HG03139 (cell line): Measurements from ENCODE around the gene IMMP1L.
"Not testable (repeated sequence)": the region's sequence is repeated elsewhere in the genome, so short reads cannot be mapped to it uniquely, and the experiment has no call there.

Experiments used
- ATAC-seq: cut with Tn5 transposase; IDR thresholded peaks from one replicate; pipeline ENCODE4 v1.9.1; 2021; ENCODE audit not compliant: unreplicated experiment

Gene IMMP1L, protein sequence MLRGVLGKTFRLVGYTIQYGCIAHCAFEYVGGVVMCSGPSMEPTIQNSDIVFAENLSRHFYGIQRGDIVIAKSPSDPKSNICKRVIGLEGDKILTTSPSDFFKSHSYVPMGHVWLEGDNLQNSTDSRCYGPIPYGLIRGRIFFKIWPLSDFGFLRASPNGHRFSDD

DNA sequence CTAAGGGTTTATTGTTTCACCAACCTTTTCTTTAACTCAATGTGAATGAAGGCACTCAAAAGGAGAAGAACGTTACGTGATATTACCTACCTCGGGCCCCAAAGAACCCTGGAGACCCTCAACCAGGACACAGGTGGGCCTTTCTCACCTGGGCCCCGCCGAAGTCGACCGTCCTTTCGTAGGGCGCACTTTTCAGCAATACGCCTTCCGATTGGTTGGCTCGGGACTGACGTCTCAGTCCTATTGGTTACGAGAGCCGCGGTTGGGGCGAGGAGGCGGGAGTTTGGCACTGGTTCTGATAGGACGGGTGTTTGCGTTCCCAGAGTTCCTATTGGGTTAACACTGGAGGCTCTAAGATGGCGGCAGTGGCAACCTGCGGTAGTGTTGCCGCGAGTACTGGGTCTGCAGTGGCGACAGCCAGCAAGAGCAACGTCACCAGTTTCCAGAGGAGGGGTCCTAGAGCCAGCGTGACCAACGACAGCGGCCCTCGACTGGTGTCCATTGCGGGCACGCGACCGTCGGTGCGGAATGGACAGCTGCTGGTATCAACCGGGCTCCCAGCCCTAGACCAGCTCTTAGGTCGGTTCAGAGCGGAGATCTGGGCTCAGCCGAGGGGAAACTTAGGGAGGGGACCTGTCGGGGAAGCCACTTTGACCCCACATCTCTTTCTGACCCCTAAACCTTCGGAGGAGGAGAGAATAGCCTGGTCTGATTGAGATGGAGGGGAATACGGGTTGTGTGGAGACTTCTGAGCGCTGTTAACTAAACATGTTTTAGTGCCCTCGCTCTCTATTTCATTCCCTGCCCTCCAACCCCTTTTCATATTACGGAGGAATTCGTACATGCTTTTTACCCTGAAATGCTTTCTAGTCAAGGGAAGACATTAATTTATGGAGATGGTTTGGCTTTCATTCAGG, at the start of gene IMMP1L, which contains the start of gene ELP4:
TSS of gene IMMP1L (minus strand) at position 194 of the 917 bp plus-strand sequence. CDS start 46,346 bp downstream, outside the sequence.
TSS of gene ELP4 (plus strand) at position 339 of the 917 bp plus-strand sequence. CDS start at position 357, 18 bp downstream.
- ATAC-seq = peak; percentile 100

DNA sequence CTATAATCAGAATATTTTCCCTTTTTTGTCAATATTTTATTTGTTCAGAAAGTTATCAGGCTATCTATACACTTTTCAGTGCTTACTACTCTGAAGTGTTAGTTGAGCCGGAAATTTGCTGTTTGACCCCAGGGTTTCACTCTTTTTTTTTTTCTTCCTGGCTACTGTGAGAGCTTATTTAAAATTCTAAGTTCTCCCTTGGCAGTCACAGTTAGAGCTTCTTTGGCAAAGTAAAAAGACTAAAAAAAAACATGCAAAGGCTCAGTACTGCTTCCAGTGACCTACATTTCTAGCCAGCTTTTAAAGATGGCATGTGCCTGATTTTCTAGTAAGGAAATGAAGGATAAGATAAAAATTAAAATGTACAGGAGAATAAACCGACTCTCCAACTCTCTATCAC, 48.6 kb upstream of the IMMP1L start:
- no peak for ATAC-seq

DNA sequence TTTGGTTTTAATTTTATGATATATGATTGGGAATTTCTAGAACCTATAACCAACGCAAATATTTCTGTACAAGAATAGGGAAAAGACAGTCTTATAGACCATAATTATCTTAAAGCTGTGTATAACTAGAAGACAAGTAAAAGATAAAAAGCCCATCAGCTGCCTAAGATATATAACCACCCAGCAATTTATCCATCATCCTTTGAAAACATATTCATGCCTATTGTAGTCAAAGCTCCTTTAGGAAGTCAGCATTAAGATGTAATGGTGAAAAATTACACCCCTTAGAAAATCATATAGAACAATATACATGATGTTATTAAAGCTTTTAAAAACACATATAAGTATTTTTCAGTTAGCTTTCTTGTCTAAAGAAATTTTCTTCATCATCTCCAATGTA, 46.5 kb upstream of the IMMP1L start:
- no peak for ATAC-seq

DNA sequence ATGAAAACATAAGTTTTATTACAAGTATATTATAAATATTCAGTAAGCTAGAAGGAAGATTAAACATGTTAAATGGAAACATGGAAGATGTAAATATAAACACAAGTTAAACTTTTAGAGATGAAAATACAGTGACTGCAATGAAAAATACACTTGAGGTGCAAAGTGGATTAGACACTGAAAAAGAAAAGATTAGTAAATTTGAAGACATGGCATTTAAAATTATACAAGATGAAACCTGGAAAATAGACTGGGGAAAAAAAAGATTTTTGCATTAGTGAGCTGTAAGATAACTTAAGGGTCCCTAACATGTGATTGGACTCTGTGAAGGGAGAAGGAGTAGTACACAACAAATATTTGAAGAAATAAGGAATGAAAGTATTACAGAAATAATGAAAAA, 33.4 kb upstream of the IMMP1L start:
- ATAC-seq = no peak

DNA sequence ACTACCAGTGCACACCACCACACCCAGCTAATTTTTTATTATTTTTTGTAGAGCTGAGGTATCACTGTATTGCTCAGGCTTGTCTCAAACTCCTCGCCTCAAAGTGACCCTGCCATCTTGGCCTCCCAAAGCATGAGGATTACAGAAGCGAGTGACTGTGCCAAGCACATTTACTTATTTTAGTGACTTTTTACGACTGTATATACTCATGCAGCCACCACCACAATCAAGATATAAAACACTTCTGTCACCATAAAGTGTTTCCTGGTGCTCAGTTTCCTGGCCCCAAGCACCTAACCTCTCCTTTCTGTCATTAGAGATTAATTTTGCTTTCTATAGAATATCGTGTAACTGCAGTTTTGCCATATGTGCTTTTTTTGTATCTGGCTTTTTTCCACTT, 26.1 kb upstream of the IMMP1L start:
- no peak for ATAC-seq

DNA sequence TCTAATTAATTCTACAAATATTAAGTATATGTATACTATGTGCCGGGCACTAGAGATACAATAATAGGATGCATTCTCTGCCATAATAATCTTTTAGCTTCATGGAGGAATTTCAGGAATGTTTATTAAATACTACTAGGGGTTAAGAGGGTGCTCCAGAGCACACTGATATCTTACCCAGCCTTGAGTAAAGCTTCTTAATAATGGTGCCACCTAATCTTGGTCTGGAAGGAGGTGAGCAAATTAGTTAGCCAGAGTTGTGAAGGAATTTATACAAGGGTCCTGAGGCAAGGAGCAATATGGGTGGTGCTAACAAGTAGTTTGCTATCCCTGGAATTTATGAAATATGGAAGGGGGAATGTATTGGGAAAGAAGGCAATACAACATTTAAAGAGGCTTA, 21.9 kb upstream of the IMMP1L start:
- ATAC-seq = no peak

DNA sequence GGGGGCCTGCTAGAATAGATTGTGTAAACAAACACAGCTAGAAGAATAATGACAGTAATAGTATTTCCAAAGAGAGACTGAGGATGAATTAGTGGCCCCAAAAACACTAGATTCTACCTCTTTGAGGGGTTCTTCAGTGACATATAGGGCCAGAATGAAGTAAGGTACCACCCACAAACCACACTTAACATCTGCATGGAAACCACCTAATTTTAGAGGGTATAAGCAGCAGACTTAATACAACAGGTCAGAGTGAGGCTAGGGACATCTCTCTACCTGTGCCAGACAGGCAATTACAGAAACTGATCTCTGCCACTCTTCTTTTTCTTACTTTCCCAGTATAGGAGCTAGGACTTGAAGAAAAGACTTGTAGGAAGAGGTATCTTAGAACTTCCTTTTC, 20.3 kb upstream of the IMMP1L start:
- ATAC-seq = no peak

DNA sequence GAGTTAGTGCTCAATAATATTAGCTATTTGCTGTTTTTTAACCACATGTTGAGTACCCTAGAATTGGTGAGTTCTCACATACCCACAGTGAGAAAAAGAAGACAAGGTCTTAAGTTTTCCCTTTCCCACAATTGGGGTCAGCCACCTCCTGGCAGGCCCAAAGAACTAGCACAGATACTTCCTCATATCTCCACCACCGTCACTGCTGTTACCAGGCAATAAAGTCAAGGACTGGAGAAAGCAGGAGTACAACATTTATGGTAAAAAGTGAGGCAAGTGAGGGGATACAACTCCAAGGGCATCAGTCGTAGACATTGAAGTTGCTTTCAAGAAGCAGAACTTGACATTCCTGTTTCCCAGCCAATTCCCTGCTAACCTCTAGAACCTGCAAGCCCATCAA, 19.8 kb upstream of the IMMP1L start:
- ATAC-seq = no peak

DNA sequence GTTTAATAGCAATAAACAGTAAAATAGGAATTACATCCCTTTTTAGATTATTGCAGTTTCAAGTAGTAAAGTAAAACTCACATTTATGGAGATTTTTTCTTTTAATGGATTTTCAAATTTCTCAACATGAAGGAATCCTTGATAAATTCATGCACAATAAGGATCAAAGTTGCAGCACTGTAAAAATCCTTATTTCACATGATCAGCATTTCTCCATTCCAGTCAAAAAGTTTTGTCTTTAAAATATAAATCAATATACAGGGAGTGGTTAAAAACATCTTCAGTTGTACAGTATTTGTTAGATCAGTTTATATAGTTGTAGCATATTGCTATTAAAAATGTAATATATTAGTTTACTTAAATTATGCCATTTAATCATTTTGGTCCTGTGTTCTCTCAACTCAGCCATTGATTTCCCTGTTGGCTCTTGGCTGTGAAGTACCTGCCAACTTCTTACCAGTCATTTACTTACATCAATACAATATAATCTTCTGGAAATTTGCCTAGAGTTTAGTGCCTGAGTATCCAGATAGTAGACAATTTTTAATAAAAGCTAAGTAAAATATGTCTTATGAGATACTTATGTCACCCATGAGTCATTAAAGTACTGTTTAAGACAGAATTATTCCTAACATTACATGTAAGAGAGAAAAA, 12.2 kb upstream of the IMMP1L start:
- no peak for ATAC-seq

DNA sequence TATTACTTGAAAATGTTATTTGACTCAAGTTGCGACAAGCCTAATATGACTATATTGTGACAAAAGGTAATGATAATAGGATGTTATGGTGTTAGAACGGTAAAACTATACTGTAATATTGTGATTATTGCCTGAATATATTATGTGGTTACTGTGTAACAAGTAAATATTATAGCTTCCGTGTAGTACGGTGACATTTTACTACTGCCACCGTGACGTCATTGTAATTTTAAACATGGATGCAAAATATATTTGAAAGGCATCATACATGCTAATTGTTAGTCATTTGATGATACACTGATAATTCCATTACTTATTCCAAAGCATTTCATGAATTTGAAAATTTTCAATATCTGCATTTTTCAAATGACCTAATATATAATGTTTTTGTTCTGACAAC, 2.7 kb upstream of the IMMP1L start:
- ATAC-seq = no peak

DNA sequence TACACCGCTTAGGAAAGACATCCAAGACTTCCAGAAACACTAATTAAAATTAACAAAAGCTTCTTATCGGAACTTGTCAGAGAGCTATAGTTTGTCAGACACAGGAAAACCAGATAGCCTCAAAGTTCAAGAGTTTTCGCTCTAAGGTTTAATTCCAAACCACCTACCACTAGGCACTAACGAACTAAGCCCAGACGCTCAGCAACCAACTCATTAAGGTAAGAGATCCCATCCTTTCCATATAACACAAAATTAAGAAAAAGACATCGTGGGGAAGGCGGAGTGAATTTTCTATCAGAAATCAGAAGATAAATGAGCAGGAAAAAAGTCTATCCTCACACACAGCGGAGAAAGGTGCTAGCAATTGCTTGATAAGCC, 382 bp downstream of the IMMP1L start:
- peak; percentile 2 for ATAC-seq

DNA sequence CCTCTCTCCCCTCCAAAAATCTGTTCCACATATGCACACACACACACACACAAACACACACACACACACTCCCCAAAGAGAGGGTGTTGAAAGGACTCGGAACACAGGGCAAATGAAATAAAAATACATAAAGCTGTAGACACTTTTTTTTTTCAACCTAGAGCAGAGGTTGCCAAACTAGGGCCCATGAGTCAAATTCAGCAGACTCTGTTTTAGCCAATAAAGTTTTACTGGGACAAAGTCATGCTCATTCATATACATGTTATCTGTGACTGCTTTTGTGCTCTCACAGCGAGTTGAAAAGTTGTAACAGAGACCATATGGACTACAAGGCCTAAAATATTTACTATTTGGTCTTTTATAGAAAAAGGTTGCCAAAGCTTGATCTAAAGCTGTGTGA, 8.9 kb downstream of the IMMP1L start:
- ATAC-seq = no peak

DNA sequence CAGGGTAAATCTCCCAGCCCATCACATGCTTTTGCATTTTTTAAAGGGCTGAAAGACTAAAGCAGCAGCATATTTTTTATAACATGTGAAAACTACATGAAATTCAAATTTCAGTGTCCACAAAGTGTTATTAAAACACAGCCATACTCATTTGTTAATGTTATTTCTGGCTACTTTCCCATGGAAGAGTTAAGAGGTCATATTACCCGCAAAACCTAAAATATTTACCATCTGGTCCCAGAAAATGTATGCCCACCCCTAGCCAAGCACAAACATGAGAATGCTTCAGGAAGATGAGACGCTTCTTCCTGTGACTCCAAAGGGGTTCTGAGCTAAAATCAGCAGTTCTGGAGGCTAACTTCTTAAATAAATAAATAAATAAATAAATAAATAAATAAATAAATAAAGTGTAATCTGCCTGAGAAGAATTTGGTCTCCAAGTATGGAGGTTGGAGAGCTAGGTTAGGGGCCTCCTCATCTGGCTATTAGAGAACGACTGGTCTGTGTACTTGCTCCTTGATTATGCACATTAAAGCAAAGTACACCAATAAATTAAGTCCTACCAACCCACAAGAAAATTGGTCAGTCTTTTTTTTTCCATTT, 9.7 kb downstream of the IMMP1L start:
- ATAC-seq = no peak

DNA sequence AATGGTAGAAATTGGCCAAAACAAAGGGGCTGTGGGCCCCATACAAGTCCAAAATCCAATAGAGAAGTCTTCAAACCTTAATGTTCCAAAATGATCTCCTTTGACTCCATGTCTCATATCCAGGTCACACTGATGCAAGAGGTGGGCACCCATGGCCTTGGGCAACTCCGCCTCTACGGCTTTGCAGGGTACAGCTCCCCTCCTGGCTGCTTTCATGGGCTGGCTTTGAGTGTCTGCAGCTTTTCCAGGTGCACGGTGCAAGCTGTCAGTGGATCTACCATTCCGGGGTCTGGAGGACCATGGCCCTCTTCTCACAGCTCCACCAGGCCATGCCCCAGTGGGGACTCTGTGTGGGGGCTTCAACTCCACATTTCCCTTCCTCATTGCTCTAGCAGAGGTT, 15.7 kb downstream of the IMMP1L start:
- ATAC-seq = not testable (repeated sequence)

DNA sequence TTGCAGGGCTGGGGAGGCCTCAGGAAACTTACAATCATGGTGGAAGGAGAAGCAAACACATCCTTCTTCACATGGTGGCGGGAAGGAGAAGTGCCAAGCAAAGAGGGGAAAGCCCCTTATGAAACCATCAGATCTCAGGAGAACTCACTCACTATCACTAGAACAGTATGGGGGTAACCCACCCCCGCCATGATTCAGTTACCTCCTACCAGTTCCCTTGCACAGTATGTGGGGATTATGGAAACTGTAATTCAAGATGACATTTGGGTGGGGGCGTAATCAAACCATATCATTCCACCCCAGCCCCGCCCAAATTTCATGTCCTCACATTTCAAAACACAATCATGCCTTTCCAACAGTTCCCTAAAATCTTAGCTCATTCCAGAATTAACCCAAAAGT, 16.2 kb downstream of the IMMP1L start:
- ATAC-seq = no peak

DNA sequence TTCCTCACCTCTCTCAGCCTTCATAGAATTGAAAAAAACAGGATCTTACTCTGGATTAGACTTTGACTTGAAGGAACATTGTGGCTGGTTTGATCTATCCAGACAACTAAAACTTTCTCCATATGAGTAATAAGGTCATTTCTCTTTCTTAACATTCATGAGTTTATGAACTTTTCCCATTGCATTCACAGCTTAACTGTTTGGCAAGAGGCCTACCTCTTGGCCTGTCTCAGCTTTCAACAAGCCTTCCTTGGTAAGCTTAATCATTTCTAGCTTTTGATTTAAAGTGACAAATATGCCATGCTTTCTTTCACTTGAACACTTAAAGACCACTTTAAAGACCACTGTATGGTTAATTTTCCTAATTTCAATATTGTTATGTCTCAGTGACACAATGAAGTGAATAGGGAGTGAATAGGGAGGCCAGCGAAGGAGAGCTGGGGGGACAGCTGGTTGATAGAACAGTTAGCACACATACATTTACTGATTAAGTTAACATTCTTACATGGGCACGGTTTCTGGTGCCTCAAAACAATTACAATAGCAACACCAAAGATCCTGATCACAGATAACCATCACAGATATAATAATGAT, 17.0 kb downstream of the IMMP1L start:
- no peak for ATAC-seq

DNA sequence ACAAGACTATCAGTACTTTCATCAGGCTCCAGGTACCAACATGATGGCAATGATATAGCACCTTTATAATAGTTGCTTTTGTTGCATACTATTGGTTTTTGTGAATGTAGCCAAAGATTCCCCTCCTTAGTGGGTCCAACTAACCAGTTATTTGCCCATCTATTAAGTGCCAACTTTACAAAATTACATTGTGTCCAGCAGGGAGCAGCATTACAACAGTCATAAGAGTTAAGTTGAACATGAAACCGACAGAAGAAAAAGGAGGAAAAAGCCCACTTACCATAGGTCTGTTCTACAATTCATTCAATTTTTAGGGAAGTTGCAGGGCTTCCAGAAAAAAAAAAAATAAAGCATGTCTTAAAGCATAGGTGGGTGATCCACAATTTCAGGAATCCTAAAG, 21.6 kb downstream of the IMMP1L start:
- ATAC-seq = peak; percentile 61

DNA sequence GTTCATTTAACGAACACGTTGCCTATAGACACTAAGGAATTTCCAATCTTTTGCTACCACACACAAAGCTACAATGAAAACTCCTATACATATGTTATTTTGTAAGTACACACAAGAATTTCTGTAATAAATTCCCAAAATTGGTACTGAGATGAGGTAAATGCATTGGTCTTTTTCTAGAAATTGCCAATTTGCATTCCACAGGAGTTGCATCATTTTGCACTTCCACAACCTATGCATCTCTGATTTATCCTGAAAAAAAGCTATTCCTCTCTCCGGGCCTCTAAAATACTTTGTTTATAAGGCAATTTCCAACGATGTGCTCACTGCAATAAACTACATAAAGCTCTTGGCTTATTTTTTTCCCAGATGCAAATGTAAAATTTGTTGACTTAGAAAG, 24.9 kb downstream of the IMMP1L start:
- no peak for ATAC-seq

DNA sequence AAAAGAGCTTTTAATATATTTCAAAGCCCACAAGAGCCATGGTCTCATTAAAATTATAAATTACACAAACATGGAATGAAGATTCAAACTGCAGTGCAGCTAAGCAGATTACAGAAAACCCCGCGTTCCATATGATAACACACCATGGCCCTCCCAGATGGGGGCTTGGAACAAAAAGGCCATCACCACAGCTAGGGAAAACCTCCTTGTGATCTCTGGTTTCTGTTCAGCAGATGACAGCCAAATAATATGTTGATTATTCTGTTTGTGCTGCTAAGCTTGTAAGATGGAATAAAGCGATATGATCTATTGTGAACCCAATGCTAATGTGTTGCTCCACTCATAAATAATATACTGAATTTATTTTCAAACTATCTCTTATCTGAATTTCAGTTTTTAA, 28.5 kb downstream of the IMMP1L start:
- ATAC-seq = no peak

DNA sequence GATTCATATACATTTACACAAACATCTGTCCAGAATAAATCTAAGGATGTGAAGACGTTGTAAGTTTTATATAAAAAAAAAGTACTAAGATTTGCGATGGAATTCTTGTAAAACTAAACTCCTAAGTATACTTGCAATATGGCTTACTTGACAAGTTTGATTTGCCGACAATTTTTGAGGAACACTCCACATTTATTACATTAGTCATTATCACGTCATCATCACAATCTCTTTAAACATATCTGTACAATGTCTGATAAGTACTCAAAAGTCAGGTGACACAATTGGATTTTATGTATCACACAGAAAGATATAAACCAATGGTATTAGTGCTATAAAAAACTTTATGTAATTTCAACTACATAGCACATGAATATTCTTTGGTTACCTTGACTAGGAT, 30.4 kb downstream of the IMMP1L start:
- no peak for ATAC-seq

DNA sequence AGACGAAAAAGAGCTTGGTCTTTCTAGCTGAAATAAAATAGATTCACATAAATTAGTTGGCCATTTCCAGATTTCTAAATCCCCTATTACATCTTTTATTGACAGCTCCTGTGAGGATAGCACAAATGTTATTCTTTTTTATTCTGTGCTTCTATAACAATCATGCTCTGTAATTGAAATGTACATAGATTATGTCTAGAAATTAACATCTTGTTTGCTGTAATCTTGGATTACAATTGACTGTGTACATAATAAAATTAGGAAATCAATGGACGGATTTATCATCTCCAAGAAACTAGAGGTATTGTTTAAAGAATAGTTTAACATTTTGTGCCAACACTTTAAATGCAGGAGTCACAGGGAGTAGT, 31.2 kb downstream of the IMMP1L start:
- no peak for ATAC-seq
